Measurements from ENCODE around the gene KBTBD8.

- no peak for TF ChIP-seq CTCF (IDR thresholded peaks at IDR 0.05)
- no peak for TF ChIP-seq ZFX (IDR thresholded peaks at IDR 0.05; ENCODE audit: borderline replicate concordance)
Observed at GRCh38 chr3:67008388-67008787, 10.3 kb downstream of the KBTBD8 start.

Measured in 22Rv1 (cell line).